HFFc6 (cell line): ENCODE results near the gene SCUBE1. TPM values are rescaled to one million over a fixed set of nuclear protein-coding genes. Genes with fewer than 3 reads are reported as not detected.

ENCODE experiments used
- DNase-seq: peaks from one replicate; pipeline ENCODE4 v3.0.0-alpha.2; 2018
- H3K27ac Mint-ChIP-seq: 2 replicates; pipeline ENCODE4 v1.8.0; 2020; ENCODE audit warnings: mild to moderate bottlenecking, mixed read lengths
- H3K27me3 Mint-ChIP-seq: 2 replicates; pipeline ENCODE4 v1.8.0; 2021; ENCODE audit warnings: mild to moderate bottlenecking, moderate library complexity, mixed read lengths; ENCODE audit not compliant: insufficient read depth
- H3K36me3 Mint-ChIP-seq: 2 replicates; pipeline ENCODE4 v1.8.0; 2021; ENCODE audit warnings: low read depth, mixed read lengths
- H3K4me1 Mint-ChIP-seq: 2 replicates; pipeline ENCODE4 v1.8.0; 2020; ENCODE audit warnings: low read depth, mixed read lengths
- H3K4me3 Mint-ChIP-seq: 2 replicates; pipeline ENCODE4 v1.8.0; 2020; ENCODE audit warnings: mild to moderate bottlenecking, moderate library complexity, mixed read lengths
- H3K9me3 Mint-ChIP-seq: 2 replicates; pipeline ENCODE4 v1.8.0; 2020; ENCODE audit warnings: mild to moderate bottlenecking, mixed read lengths
- CTCF ChIP-seq: fragments of 200-600 bp; sonication (generic); IDR thresholded peaks from 2 replicates; pipeline ENCODE4 v1.5.0; 2021; ENCODE audit warnings: antibody characterized with exemption, mild to moderate bottlenecking
- total RNA-seq, 6 experiments: library from RNA; stranded (reverse); fragmentation: NEBNext Ultra II Directional; extraction: Animal tissue kit (Norgen Biotek cat#: 25700); gene quantifications; 2 replicates in 1 of 6; 3 replicates in 5 of 6; pipeline ENCODE4 v1.2.3, GENCODE V29; 2021

Gene SCUBE1
- total RNA-seq, 6 experiments from 2014 or later = not detected

GRCh38 chr22:43211941-43212433 lies 131.2 kb downstream of the SCUBE1 start:
- no peak for TF ChIP-seq CTCF
- H3K27ac Mint-ChIP-seq = no peak overlapping the region
- no peaks in the 10 kb centered on the region for H3K4me1 Mint-ChIP-seq
- H3K36me3 Mint-ChIP-seq = no peaks in the 10 kb centered on the region
- DNase-seq = no peak
- H3K27me3 Mint-ChIP-seq = peaks cover 29% of the 10 kb centered on the region
- H3K4me3 Mint-ChIP-seq = no peak overlapping the region
- no peaks in the 10 kb centered on the region for H3K9me3 Mint-ChIP-seq

GRCh38 chr22:43210631-43211515 lies 132.3 kb downstream of the SCUBE1 start:
- H3K4me3 Mint-ChIP-seq = no peak overlapping the region
- no peaks in the 10 kb centered on the region for H3K36me3 Mint-ChIP-seq
- H3K27me3 Mint-ChIP-seq = peaks cover 32% of the 10 kb centered on the region
- TF ChIP-seq CTCF = no peak
- no peak overlapping the region for H3K27ac Mint-ChIP-seq
- DNase-seq = no peak
- H3K9me3 Mint-ChIP-seq = no peaks in the 10 kb centered on the region
- no peaks in the 10 kb centered on the region for H3K4me1 Mint-ChIP-seq

GRCh38 chr22:43209971-43210370 lies 133.2 kb downstream of the SCUBE1 start:
- no peaks in the 10 kb centered on the region for H3K36me3 Mint-ChIP-seq

GRCh38 chr22:43209523-43209890 lies 133.7 kb downstream of the SCUBE1 start:
- no peak overlapping the region for H3K27ac Mint-ChIP-seq
- H3K9me3 Mint-ChIP-seq = no peaks in the 10 kb centered on the region
- peaks cover 27% of the 10 kb centered on the region for H3K27me3 Mint-ChIP-seq
- no peak for DNase-seq
- no peaks in the 10 kb centered on the region for H3K4me1 Mint-ChIP-seq
- no peak for TF ChIP-seq CTCF
- H3K36me3 Mint-ChIP-seq = no peaks in the 10 kb centered on the region
- H3K4me3 Mint-ChIP-seq = no peak overlapping the region

More at GRCh38 chr22:43209971-43210370, 133.2 kb downstream of the SCUBE1 start:
- no peak overlapping the region for H3K27ac Mint-ChIP-seq
- H3K4me1 Mint-ChIP-seq = no peaks in the 10 kb centered on the region
- H3K9me3 Mint-ChIP-seq = no peaks in the 10 kb centered on the region
- H3K4me3 Mint-ChIP-seq = no peak overlapping the region
- TF ChIP-seq CTCF = no peak
- no peak for DNase-seq
- peaks cover 26% of the 10 kb centered on the region for H3K27me3 Mint-ChIP-seq

GRCh38 chr22:43208703-43209522 lies 134.3 kb downstream of the SCUBE1 start:
- no peaks in the 10 kb centered on the region for H3K4me1 Mint-ChIP-seq
- H3K9me3 Mint-ChIP-seq = no peaks in the 10 kb centered on the region

More at GRCh38 chr22:43208703-43209522, 134.3 kb downstream of the SCUBE1 start:
- H3K27ac Mint-ChIP-seq = no peak overlapping the region
- H3K36me3 Mint-ChIP-seq = no peaks in the 10 kb centered on the region
- no peak for DNase-seq
- no peak overlapping the region for H3K4me3 Mint-ChIP-seq
- no peak for TF ChIP-seq CTCF
- H3K27me3 Mint-ChIP-seq = peaks cover 25% of the 10 kb centered on the region
